ENCODE measurements around the gene EID1.

DNA sequence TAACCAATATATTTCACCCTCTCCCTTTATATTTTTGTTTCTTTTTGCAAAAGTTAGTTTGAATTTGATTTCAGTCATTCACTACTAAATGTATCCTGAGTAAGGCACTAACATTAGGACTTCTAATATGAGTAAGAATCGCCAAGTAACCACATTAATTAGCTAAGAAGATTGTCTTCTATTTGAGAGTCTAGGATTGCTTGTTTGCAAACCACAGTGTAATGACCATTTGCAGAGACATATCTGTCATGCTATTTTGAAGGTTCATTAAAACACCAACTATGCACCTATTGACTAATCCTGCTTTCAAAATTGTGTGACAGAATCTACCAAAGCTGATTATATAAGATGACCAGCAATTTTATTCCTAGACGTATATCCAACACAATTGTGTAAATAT is 5.3 kb upstream of the EID1 start:
- TF ChIP-seq ZNF843 (tag by site-specific recombination; IDR thresholded peaks at IDR 0.05) (no peak), YY1 (tag by site-specific recombination; IDR thresholded peaks at IDR 0.05) (no peak), CTCF (tag by site-specific recombination; IDR thresholded peaks at IDR 0.05) (no peak), ZNF670 (tag by site-specific recombination; IDR thresholded peaks at IDR 0.05; ENCODE audit: low read depth) (no peak), ZNF747 (tag by site-specific recombination; IDR thresholded peaks at IDR 0.05) (no peak), MYNN (tag by site-specific recombination; IDR thresholded peaks at IDR 0.05; ENCODE audit: borderline replicate concordance) (no peak), ZBTB20 (tag by site-specific recombination; IDR thresholded peaks at IDR 0.05) (no peak), ZBTB48 (tag by site-specific recombination; IDR thresholded peaks at IDR 0.05) (no peak), REPIN1 (tag by site-specific recombination; IDR thresholded peaks at IDR 0.05; ENCODE audit: low read depth) (no peak), GLIS2 (tag by site-specific recombination; IDR thresholded peaks at IDR 0.05) (no peak)
- TF ChIP-seq, protein P1, sequence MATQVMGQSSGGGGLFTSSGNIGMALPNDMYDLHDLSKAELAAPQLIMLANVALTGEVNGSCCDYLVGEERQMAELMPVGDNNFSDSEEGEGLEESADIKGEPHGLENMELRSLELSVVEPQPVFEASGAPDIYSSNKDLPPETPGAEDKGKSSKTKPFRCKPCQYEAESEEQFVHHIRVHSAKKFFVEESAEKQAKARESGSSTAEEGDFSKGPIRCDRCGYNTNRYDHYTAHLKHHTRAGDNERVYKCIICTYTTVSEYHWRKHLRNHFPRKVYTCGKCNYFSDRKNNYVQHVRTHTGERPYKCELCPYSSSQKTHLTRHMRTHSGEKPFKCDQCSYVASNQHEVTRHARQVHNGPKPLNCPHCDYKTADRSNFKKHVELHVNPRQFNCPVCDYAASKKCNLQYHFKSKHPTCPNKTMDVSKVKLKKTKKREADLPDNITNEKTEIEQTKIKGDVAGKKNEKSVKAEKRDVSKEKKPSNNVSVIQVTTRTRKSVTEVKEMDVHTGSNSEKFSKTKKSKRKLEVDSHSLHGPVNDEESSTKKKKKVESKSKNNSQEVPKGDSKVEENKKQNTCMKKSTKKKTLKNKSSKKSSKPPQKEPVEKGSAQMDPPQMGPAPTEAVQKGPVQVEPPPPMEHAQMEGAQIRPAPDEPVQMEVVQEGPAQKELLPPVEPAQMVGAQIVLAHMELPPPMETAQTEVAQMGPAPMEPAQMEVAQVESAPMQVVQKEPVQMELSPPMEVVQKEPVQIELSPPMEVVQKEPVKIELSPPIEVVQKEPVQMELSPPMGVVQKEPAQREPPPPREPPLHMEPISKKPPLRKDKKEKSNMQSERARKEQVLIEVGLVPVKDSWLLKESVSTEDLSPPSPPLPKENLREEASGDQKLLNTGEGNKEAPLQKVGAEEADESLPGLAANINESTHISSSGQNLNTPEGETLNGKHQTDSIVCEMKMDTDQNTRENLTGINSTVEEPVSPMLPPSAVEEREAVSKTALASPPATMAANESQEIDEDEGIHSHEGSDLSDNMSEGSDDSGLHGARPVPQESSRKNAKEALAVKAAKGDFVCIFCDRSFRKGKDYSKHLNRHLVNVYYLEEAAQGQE (tag by site-specific recombination; IDR thresholded peaks at IDR 0.05), result no peak
- TF ChIP-seq, protein P2, sequence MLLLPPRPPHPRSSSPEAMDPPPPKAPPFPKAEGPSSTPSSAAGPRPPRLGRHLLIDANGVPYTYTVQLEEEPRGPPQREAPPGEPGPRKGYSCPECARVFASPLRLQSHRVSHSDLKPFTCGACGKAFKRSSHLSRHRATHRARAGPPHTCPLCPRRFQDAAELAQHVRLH (tag by site-specific recombination; IDR thresholded peaks at IDR 0.05), result no peak
